HepG2 (cell line): ENCODE data around the gene ANXA7. TPM values are rescaled to one million over a fixed set of nuclear protein-coding genes. Genes with fewer than 3 reads are reported as not detected.

Experiments
- DPF2 ChIP-seq: sonication (generic); formaldehyde crosslinking; IDR thresholded peaks from 2 replicates; pipeline ENCODE4 v1.4.0; 2020; ENCODE audit warnings: mild to moderate bottlenecking, low read depth, missing genetic modification reagents, borderline replicate concordance
- GZF1 ChIP-seq: sonication (generic); formaldehyde crosslinking; IDR thresholded peaks from 2 replicates; pipeline ENCODE4 v1.5.1; 2020; ENCODE audit warnings: mild to moderate bottlenecking, missing genetic modification reagents
- HDAC2 ChIP-seq: sonication (generic); formaldehyde crosslinking; IDR thresholded peaks from 2 replicates; pipeline ENCODE4 v1.4.0; 2020; ENCODE audit warnings: missing genetic modification reagents
- HMG20B ChIP-seq: conservative IDR thresholded peaks from 2 replicates; pipeline ENCODE4 v1.6.1; 2016; ENCODE audit warnings: missing genetic modification reagents, missing compliant biosample characterization
- NFYB ChIP-seq: sonication (generic); formaldehyde crosslinking; IDR thresholded peaks from 2 replicates; pipeline ENCODE4 v1.4.0; 2020; ENCODE audit warnings: missing genetic modification reagents
- NKX3-1 ChIP-seq: sonication (generic); formaldehyde crosslinking; IDR thresholded peaks from 2 replicates; pipeline ENCODE4 v1.5.0; 2020; ENCODE audit warnings: missing genetic modification reagents
- SATB2 ChIP-seq: sonication (generic); formaldehyde crosslinking; IDR thresholded peaks from 2 replicates; pipeline ENCODE4 v1.5.0; 2020; ENCODE audit warnings: missing genetic modification reagents
- TOPORS ChIP-seq: sonication (generic); formaldehyde crosslinking; IDR thresholded peaks from 2 replicates; pipeline ENCODE4 v1.8.0; 2023; ENCODE audit warnings: mild to moderate bottlenecking, missing genetic modification reagents
- ZNF556 ChIP-seq: sonication (generic); formaldehyde crosslinking; IDR thresholded peaks from 2 replicates; pipeline ENCODE4 v1.4.0; 2020; ENCODE audit warnings: mild to moderate bottlenecking, missing genetic modification reagents, borderline replicate concordance
- polyA plus RNA-seq, 8 experiments: library from polyadenylated mRNA; depleted of rRNA in 3 of 8; stranded (reverse) in 7 of 8; unstranded in 1 of 8; fragments of >200 nt; fragmentation: Illumina TruSeq in 4 of 8; extraction: Trizol in 4 of 8; gene quantifications; 2 replicates each; pipeline versions ENCODE4 v1.2.1 to v1.2.3, GENCODE V29; 2011 to 2016; ENCODE audit warnings: low read depth in 4 of 8, missing spikeins in 1 of 8, mixed read lengths in 1 of 8; ENCODE audit not compliant: insufficient read depth in 1 of 8
- total RNA-seq, 5 experiments: library from RNA; depleted of rRNA; stranded (reverse); fragments of >200 nt; fragmentation: Illumina TruSeq; extraction: Trizol; gene quantifications; 2 replicates each; pipeline ENCODE4 v1.2.3, GENCODE V29; 2016; ENCODE audit warnings: low read depth in 1 of 5
- TF ChIP-seq, protein P1 (sequence below): IDR thresholded peaks from 2 replicates; pipeline ENCODE4 v1.6.1; 2016; ENCODE audit warnings: missing biosample characterization, missing genetic modification reagents, low read depth
- TF ChIP-seq, protein P2 (sequence below): sonication (generic); formaldehyde crosslinking; IDR thresholded peaks from 2 replicates; pipeline ENCODE4 v1.5.0; 2020; ENCODE audit warnings: mild to moderate bottlenecking, missing genetic modification reagents
- TF ChIP-seq, protein P3 (sequence below): sonication (generic); formaldehyde crosslinking; IDR thresholded peaks from 2 replicates; pipeline ENCODE4 v1.5.0; 2020; ENCODE audit warnings: missing genetic modification reagents

Gene ANXA7
- total and polyA plus RNA-seq, 2 of the 13 experiments (the other 11 are each of a cell fraction or from before 2014, with no cell fraction given) = 54.8 to 89.0 TPM

DNA sequence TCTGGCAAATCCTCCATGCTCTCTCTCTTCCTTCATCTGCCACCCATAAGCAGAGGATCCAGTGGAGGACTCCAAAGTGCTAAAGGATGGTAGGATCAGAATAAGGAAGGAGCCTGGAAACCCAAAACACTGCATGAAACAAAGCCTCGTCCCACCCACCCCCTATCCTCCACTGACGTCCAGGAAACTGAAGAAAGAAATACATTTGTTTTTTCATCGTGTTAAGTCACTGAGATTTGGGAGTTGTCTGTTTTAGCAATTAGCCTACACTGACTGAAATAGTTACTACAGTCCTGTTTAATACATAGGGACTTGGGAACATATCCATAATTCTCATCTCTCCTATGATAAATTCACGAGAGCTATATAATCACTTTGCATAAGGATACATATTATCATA, 14.8 kb downstream of the ANXA7 start (continued):
- TF ChIP-seq HMG20B (CRISPR knock-in tag) = no peak
- TF ChIP-seq, protein P1, sequence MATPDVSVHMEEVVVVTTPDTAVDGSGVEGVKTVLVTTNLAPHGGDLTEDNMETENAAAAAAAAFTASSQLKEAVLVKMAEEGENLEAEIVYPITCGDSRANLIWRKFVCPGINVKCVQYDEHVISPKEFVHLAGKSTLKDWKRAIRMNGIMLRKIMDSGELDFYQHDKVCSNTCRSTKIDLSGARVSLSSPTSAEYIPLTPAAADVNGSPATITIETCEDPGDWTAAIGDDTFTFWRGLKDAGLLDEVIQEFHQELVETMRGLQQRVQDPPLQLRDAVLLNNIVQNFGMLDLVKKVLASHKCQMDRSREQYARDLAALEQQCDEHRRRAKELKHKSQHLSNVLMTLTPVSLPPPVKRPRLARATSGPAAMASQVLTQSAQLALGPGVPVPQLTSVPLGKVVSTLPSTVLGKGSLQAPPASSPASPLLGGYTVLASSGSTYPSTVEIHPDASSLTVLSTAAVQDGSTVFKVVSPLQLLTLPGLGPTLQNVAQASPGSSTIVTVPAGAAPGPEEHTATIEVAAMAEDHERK = no peak
- TF ChIP-seq DPF2 (CRISPR knock-in tag) = no peak
- TF ChIP-seq HDAC2 (CRISPR knock-in tag) = no peak
- no peak for TF ChIP-seq ZNF556 (CRISPR knock-in tag)
- no peak for TF ChIP-seq NFYB (CRISPR knock-in tag)
- TF ChIP-seq NKX3-1 (CRISPR knock-in tag) = no peak
- no peak for TF ChIP-seq GZF1
- TF ChIP-seq, protein P2, sequence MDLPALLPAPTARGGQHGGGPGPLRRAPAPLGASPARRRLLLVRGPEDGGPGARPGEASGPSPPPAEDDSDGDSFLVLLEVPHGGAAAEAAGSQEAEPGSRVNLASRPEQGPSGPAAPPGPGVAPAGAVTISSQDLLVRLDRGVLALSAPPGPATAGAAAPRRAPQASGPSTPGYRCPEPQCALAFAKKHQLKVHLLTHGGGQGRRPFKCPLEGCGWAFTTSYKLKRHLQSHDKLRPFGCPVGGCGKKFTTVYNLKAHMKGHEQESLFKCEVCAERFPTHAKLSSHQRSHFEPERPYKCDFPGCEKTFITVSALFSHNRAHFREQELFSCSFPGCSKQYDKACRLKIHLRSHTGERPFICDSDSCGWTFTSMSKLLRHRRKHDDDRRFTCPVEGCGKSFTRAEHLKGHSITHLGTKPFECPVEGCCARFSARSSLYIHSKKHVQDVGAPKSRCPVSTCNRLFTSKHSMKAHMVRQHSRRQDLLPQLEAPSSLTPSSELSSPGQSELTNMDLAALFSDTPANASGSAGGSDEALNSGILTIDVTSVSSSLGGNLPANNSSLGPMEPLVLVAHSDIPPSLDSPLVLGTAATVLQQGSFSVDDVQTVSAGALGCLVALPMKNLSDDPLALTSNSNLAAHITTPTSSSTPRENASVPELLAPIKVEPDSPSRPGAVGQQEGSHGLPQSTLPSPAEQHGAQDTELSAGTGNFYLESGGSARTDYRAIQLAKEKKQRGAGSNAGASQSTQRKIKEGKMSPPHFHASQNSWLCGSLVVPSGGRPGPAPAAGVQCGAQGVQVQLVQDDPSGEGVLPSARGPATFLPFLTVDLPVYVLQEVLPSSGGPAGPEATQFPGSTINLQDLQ (CRISPR knock-in tag) = no peak
- TF ChIP-seq TOPORS (CRISPR knock-in tag) = no peak
- TF ChIP-seq SATB2 (CRISPR knock-in tag) = no peak
- TF ChIP-seq, protein P3, sequence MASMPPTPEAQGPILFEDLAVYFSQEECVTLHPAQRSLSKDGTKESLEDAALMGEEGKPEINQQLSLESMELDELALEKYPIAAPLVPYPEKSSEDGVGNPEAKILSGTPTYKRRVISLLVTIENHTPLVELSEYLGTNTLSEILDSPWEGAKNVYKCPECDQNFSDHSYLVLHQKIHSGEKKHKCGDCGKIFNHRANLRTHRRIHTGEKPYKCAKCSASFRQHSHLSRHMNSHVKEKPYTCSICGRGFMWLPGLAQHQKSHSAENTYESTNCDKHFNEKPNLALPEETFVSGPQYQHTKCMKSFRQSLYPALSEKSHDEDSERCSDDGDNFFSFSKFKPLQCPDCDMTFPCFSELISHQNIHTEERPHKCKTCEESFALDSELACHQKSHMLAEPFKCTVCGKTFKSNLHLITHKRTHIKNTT (CRISPR knock-in tag) = no peak
